Neural crest cell (in vitro differentiated cells): ENCODE results near the gene CCDC88B. TPM values are rescaled to one million over a fixed set of nuclear protein-coding genes. Genes with fewer than 3 reads are reported as not detected.

Experiments
- DNase-seq: peaks from one replicate; pipeline ENCODE4 v3.0.0; 2021; ENCODE audit warnings: low read depth, mixed read lengths, low spot score
- H3K27ac Mint-ChIP-seq: one replicate; pipeline ENCODE4 v1.8.0; 2021; ENCODE audit warnings: mild to moderate bottlenecking, mixed read lengths; ENCODE audit not compliant: unreplicated experiment
- H3K27me3 Mint-ChIP-seq: 2 replicates; pipeline ENCODE4 v1.8.0; 2021; ENCODE audit warnings: low read depth, mild to moderate bottlenecking, mixed read lengths
- H3K36me3 Mint-ChIP-seq: 2 replicates; pipeline ENCODE4 v1.8.0; 2021; ENCODE audit warnings: low read depth, mild to moderate bottlenecking, mixed read lengths
- H3K4me1 Mint-ChIP-seq: 2 replicates; pipeline ENCODE4 v1.8.0; 2021; ENCODE audit warnings: mixed read lengths
- H3K4me3 Mint-ChIP-seq: one replicate; pipeline ENCODE4 v1.8.0; 2021; ENCODE audit warnings: mild to moderate bottlenecking, mixed read lengths
- H3K9me3 Mint-ChIP-seq: 2 replicates; pipeline ENCODE4 v1.8.0; 2021; ENCODE audit warnings: mixed read lengths
- CTCF ChIP-seq: fragments of 200-600 bp; sonication (generic); conservative IDR thresholded peaks from 2 replicates; pipeline ENCODE4 v1.5.0; 2021; ENCODE audit warnings: antibody characterized with exemption, mild to moderate bottlenecking
- total RNA-seq: library from RNA; stranded (reverse); gene quantifications from 2 replicates; pipeline ENCODE4 v1.2.1, GENCODE V29; 2021

Gene CCDC88B
- total RNA-seq, 1 donor from 2014 or later: 1.1 TPM

GRCh38 chr11:64340671-64341335, 799 bp downstream of the CCDC88B start:
- Mint-ChIP-seq H3K27ac (no peak overlapping the region), H3K4me1 (peaks cover 11% of the 10 kb centered on the region), H3K9me3 (no peaks in the 10 kb centered on the region), H3K27me3 (peaks cover 6% of the 10 kb centered on the region), H3K36me3 (no peaks in the 10 kb centered on the region), H3K4me3 (no peak overlapping the region)
- no peak for TF ChIP-seq CTCF
- peak; percentile 62 for DNase-seq

DNA sequence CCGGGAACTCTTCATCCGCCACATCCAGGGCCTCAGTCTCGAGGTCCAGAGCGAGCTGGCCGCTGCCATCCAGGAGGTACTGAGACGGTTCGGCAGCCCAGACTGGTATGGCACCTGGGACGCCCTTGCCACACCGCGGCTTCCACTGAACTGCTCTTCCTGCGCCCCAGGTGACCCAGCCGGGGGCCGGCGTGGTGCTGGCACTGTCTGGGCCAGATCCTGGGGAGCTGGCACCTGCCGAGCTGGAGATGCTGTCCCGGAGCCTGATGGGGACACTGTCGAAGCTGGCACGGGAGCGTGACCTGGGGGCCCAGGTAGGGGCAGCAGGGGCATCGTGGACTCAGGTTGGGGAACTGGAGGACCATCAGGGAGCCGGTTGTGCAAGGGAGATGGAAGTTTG, 1.4 kb downstream of the CCDC88B start:
- no peak for DNase-seq
- H3K36me3 Mint-ChIP-seq: no peaks in the 10 kb centered on the region
- peaks cover 6% of the 10 kb centered on the region for H3K27me3 Mint-ChIP-seq
- peaks cover 11% of the 10 kb centered on the region for H3K4me1 Mint-ChIP-seq
- no peak overlapping the region for H3K27ac Mint-ChIP-seq
- no peak for TF ChIP-seq CTCF
- H3K9me3 Mint-ChIP-seq: no peaks in the 10 kb centered on the region
- no peak overlapping the region for H3K4me3 Mint-ChIP-seq

GRCh38 chr11:64341851-64342791, 2.1 kb downstream of the CCDC88B start:
- no peaks in the 10 kb centered on the region for H3K9me3 Mint-ChIP-seq
- no peaks in the 10 kb centered on the region for H3K36me3 Mint-ChIP-seq
- peaks cover 6% of the 10 kb centered on the region for H3K27me3 Mint-ChIP-seq
- DNase-seq: peak; percentile 76
- H3K27ac Mint-ChIP-seq: no peak overlapping the region
- H3K4me1 Mint-ChIP-seq: peaks cover 11% of the 10 kb centered on the region
- H3K4me3 Mint-ChIP-seq: no peak overlapping the region
- peak; percentile 57 for TF ChIP-seq CTCF

GRCh38 chr11:64342869-64343745, 3.1 kb downstream of the CCDC88B start:
- H3K4me3 Mint-ChIP-seq: no peak overlapping the region
- H3K9me3 Mint-ChIP-seq: no peaks in the 10 kb centered on the region
- TF ChIP-seq CTCF: no peak
- H3K27me3 Mint-ChIP-seq: peaks cover 6% of the 10 kb centered on the region
- no peak overlapping the region for H3K27ac Mint-ChIP-seq
- DNase-seq: no peak
- peaks cover 11% of the 10 kb centered on the region for H3K4me1 Mint-ChIP-seq
- H3K36me3 Mint-ChIP-seq: no peaks in the 10 kb centered on the region
